Activated CD4-positive, alpha-beta T cell treated with anti-CD3 and anti-CD28 coated beads for 36 hours (primary cell): ENCODE results near the gene GALNTL6. TPM values are rescaled to one million over a fixed set of nuclear protein-coding genes. Genes with fewer than 3 reads are reported as not detected.
"Not testable (repeated sequence)": the region's sequence is repeated elsewhere in the genome, so short reads cannot be mapped to it uniquely, and the experiment has no call there.

Experiments
- ATAC-seq: fragments of 200-7000 bp; cut with Tn5 transposase; one replicate; pipeline ENCODE4 v1.10.0; 2021; ENCODE audit warnings: mild to moderate bottlenecking, moderate library complexity
- CTCF ChIA-PET: fragments of 350-600 bp; sonication (Branson Sonifier 250); formaldehyde crosslinking; loops from one replicate; lab custom pipeline; 2021; ENCODE audit warnings: antibody characterized with exemption; lab: Charles Lee
- POLR2A ChIA-PET: fragments of 350-600 bp; sonication (Branson Sonifier 250); formaldehyde crosslinking; loops from one replicate; lab custom pipeline; 2021; ENCODE audit warnings: antibody characterized with exemption, inconsistent platforms; lab: Charles Lee
- DNase-seq: peaks from one replicate; pipeline ENCODE4 v3.0.0-alpha.2; 2020
- H3K27ac Mint-ChIP-seq: one replicate; pipeline ENCODE4 v1.8.0; 2021; ENCODE audit warnings: mixed read lengths
- H3K27me3 Mint-ChIP-seq: one replicate; pipeline ENCODE4 v1.8.0; 2021; ENCODE audit warnings: mixed read lengths
- H3K36me3 Mint-ChIP-seq: one replicate; pipeline ENCODE4 v1.8.0; 2021; ENCODE audit warnings: low read depth, mixed read lengths
- H3K4me1 Mint-ChIP-seq: one replicate; pipeline ENCODE4 v1.8.0; 2021; ENCODE audit warnings: mixed read lengths
- H3K4me3 Mint-ChIP-seq: one replicate; pipeline ENCODE4 v1.8.0; 2021; ENCODE audit warnings: mild to moderate bottlenecking, moderate library complexity, mixed read lengths
- H3K9me3 Mint-ChIP-seq: one replicate; pipeline ENCODE4 v1.8.0; 2021; ENCODE audit warnings: low read depth, mixed read lengths
- intact Hi-C, 2 experiments: fragments of 100-400 bp; cut with DNase I in 1 of 2; cut with micrococcal nuclease in 1 of 2; formaldehyde crosslinking; loops; one replicate each; pipeline versions ENCODE4 v1.14.2 to v1.15.1; 2022 to 2024; cut with DNase I, micrococcal nuclease
- total RNA-seq, 2 experiments: library from RNA; stranded (reverse); gene quantifications; one replicate each; pipeline ENCODE4 v1.2.3, GENCODE V29; 2021

GALNTL6 gene
- total RNA-seq, 2 experiments from 2014 or later: not detected

DNA sequence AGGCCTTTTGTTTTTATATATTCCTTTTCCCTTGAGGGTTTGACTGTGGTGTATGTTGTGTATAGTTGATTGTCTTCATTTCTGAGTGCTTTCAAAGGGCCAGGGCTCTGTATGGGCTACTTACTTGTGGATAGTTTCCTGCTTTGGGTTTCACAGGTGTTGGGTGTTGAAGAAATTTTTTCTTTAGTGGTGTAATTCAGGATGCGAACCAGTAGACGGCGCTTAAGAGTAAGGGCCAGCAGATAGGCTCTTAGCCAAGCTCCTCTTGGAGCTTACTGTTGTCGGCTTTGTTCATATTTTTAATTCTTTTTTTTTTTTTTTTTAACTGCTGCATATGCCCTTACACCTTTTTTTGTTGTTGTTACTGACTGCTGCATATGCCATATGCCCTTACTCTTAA is 1079.1 kb downstream of the GALNTL6 start:
- H3K27ac Mint-ChIP-seq: no peak overlapping the region
- ChIA-PET POLR2A (no interaction called here), CTCF (no interaction called here)
- peaks cover 9% of the 10 kb centered on the region for H3K9me3 Mint-ChIP-seq
- H3K27me3 Mint-ChIP-seq: no peaks in the 10 kb centered on the region
- no peak overlapping the region for H3K4me3 Mint-ChIP-seq
- intact Hi-C loops: no loop called here
- ATAC-seq (no peak), DNase-seq (peak; percentile 18)
- no peaks in the 10 kb centered on the region for H3K36me3 Mint-ChIP-seq
- H3K4me1 Mint-ChIP-seq: no peaks in the 10 kb centered on the region

DNA sequence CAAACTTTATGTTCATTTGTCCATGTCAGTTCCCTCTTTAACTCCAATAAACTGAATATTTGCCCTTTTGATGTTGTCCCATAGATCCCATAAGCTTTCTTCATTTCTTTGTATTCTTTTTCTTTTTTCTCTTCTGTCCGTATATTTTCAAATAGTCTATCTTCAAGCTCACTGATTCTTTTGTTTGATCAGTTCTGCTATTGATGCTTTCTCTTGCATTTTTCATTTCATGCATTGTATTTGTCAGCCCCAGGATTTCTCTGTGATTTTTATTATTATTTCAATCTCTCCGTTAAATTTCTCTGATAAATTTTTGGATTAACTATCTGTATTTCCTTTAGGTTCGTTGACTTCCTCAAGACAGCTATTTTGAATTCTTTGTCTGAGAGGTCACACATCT is 1082.5 kb downstream of the GALNTL6 start:
- H3K36me3 Mint-ChIP-seq: no peaks in the 10 kb centered on the region
- H3K9me3 Mint-ChIP-seq: peaks cover 9% of the 10 kb centered on the region
- intact Hi-C loops: no loop called here
- H3K4me3 Mint-ChIP-seq: no peak overlapping the region
- H3K4me1 Mint-ChIP-seq: no peaks in the 10 kb centered on the region
- POLR2A ChIA-PET: no interaction called here
- peaks cover 2% of the 10 kb centered on the region for H3K27me3 Mint-ChIP-seq
- CTCF ChIA-PET: no interaction called here
- no peak overlapping the region for H3K27ac Mint-ChIP-seq
- ATAC-seq (no peak), DNase-seq (no peak)

- CTCF ChIA-PET: interaction anchor here (0.7 kb wide), 1 partner anchor 1855 kb away, joined by 3 read pairs; no protein-coding TSS in a partner anchor
- no peaks in the 10 kb centered on the region for H3K36me3 Mint-ChIP-seq
- intact Hi-C loops: no loop called here
- H3K4me1 Mint-ChIP-seq: no peaks in the 10 kb centered on the region
- DNase-seq (no peak), ATAC-seq (no peak)
- H3K9me3 Mint-ChIP-seq: peaks cover 7% of the 10 kb centered on the region
- H3K27ac Mint-ChIP-seq: no peak overlapping the region
- POLR2A ChIA-PET: no interaction called here
- H3K27me3 Mint-ChIP-seq: peaks cover 5% of the 10 kb centered on the region
- H3K4me3 Mint-ChIP-seq: no peak overlapping the region
Observed at GRCh38 chr4:172897046-172897445, 1083.8 kb downstream of the GALNTL6 start.

DNA sequence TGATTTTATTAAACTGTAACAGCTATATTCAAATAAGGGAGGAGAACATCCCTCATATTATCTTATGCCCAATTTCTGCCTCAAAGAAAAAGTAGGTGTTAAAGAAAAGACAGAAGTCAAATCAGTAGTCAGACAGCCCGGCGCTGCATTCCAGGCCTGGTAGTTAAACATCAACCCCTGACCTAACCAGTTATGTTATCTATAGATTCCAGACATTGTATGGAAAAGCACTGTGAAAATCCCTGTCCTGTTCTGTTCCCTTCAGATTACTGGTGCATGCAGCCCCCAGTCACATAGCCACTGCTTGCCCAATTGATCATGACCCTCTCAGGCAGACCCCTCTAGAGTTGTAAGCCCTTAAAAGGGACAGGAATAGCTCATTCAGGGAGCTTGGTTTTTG is 1085.5 kb downstream of the GALNTL6 start:
- intact Hi-C loops: no loop called here
- ATAC-seq: no peak
- POLR2A ChIA-PET: no interaction called here
- H3K4me1 Mint-ChIP-seq: no peaks in the 10 kb centered on the region
- no peaks in the 10 kb centered on the region for H3K36me3 Mint-ChIP-seq
- H3K9me3 Mint-ChIP-seq: peaks cover 7% of the 10 kb centered on the region
- no peak overlapping the region for H3K4me3 Mint-ChIP-seq
- CTCF ChIA-PET: no interaction called here
- DNase-seq: no peak
- peaks cover 5% of the 10 kb centered on the region for H3K27me3 Mint-ChIP-seq
- H3K27ac Mint-ChIP-seq: no peak overlapping the region

- peaks cover 7% of the 10 kb centered on the region for H3K9me3 Mint-ChIP-seq
- intact Hi-C loops: no loop called here
- no peak for ATAC-seq
- no peaks in the 10 kb centered on the region for H3K4me1 Mint-ChIP-seq
- H3K4me3 Mint-ChIP-seq: no peak overlapping the region
- DNase-seq: no peak
- ChIA-PET CTCF (no interaction called here), POLR2A (no interaction called here)
- no peaks in the 10 kb centered on the region for H3K36me3 Mint-ChIP-seq
- H3K27ac Mint-ChIP-seq: no peak overlapping the region
- H3K27me3 Mint-ChIP-seq: peaks cover 5% of the 10 kb centered on the region
Observed at GRCh38 chr4:172899861-172900260, 1086.7 kb downstream of the GALNTL6 start.

- no peaks in the 10 kb centered on the region for H3K4me1 Mint-ChIP-seq
- peaks cover 1% of the 10 kb centered on the region for H3K9me3 Mint-ChIP-seq
- POLR2A ChIA-PET: no interaction called here
- H3K27ac Mint-ChIP-seq: no peak overlapping the region
- no peak overlapping the region for H3K4me3 Mint-ChIP-seq
- H3K36me3 Mint-ChIP-seq: no peaks in the 10 kb centered on the region
- intact Hi-C loops: no loop called here
- peaks cover 7% of the 10 kb centered on the region for H3K27me3 Mint-ChIP-seq
- CTCF ChIA-PET: no interaction called here
- DNase-seq (no peak), ATAC-seq (no peak)
Observed at GRCh38 chr4:172900900-172901299, 1087.7 kb downstream of the GALNTL6 start.

GRCh38 chr4:172912468-172912867 is 1099.3 kb downstream of the GALNTL6 start:
- H3K4me3 Mint-ChIP-seq, H3K9me3 Mint-ChIP-seq, H3K27me3 Mint-ChIP-seq, DNase-seq, POLR2A ChIA-PET, intact Hi-C loops, H3K4me1 Mint-ChIP-seq, ATAC-seq, H3K36me3 Mint-ChIP-seq, H3K27ac Mint-ChIP-seq: not testable (repeated sequence)
- CTCF ChIA-PET: interaction anchor here (1.4 kb wide), 1 partner anchor 9 kb away, joined by 4 read pairs; no protein-coding TSS in a partner anchor

DNA sequence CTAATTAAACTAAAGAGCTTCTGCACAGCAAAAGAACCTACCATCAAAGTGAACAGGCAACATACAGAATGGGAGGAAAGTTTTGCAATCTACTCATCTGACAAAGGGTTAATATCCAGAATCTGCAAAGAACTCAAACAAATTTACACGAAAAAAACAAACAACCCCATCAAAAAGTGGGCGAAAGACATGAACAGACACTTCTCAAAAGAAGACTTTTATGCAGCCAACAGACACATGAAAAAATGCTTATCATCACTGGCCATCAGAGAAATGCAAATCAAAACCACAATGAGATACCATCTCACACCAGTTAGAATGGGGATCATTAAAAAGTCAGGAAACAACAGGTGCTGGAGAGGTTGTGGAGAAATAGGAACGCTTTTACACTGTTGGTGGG is 1104.2 kb downstream of the GALNTL6 start:
- H3K4me1 Mint-ChIP-seq, H3K27me3 Mint-ChIP-seq, POLR2A ChIA-PET, ATAC-seq, CTCF ChIA-PET, H3K27ac Mint-ChIP-seq, DNase-seq, intact Hi-C loops, H3K9me3 Mint-ChIP-seq, H3K36me3 Mint-ChIP-seq, H3K4me3 Mint-ChIP-seq: not testable (repeated sequence)

GRCh38 chr4:172919269-172919668 is 1106.1 kb downstream of the GALNTL6 start:
- Mint-ChIP-seq H3K4me1 (no peaks in the 10 kb centered on the region), H3K9me3 (peaks cover 2% of the 10 kb centered on the region), H3K27me3 (peaks cover 2% of the 10 kb centered on the region), H3K4me3 (no peak overlapping the region), H3K27ac (no peak overlapping the region), H3K36me3 (no peaks in the 10 kb centered on the region)
- ChIA-PET POLR2A (no interaction called here), CTCF (no interaction called here)
- no peak for ATAC-seq
- intact Hi-C loops: no loop called here
- DNase-seq: no peak

GRCh38 chr4:172927096-172927814 is 1114.1 kb downstream of the GALNTL6 start:
- Mint-ChIP-seq H3K27ac (no peak overlapping the region), H3K36me3 (no peaks in the 10 kb centered on the region)

DNA sequence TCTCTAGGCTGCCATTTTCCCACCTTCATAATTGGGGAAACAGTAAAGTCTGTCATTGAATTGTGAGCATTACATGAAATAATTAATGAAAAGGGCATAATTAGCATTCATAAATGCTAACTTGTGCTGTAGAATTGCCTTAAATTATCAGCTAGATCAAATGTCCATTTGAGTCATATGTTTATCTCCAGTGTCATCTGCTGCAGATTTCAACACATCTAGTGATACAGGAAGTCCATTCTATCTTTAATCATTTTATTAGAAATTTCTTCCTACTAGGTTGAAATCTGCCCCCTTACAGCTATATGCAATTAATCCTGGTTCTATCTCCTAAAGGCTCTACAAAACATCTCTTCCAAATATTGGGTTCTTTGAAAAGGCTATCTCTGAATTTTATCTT is 1115.1 kb downstream of the GALNTL6 start:
- DNase-seq (no peak), ATAC-seq (no peak)
- POLR2A ChIA-PET: no interaction called here
- CTCF ChIA-PET: no interaction called here
- no peaks in the 10 kb centered on the region for H3K36me3 Mint-ChIP-seq
- peaks cover 7% of the 10 kb centered on the region for H3K27me3 Mint-ChIP-seq
- no peaks in the 10 kb centered on the region for H3K4me1 Mint-ChIP-seq
- no peak overlapping the region for H3K4me3 Mint-ChIP-seq
- H3K27ac Mint-ChIP-seq: no peak overlapping the region
- no peaks in the 10 kb centered on the region for H3K9me3 Mint-ChIP-seq
- intact Hi-C loops: no loop called here

More at GRCh38 chr4:172927096-172927814, 1114.1 kb downstream of the GALNTL6 start:
- Mint-ChIP-seq H3K4me1 (no peaks in the 10 kb centered on the region), H3K9me3 (no peaks in the 10 kb centered on the region), H3K27me3 (peaks cover 9% of the 10 kb centered on the region), H3K4me3 (no peak overlapping the region)
- intact Hi-C loops: no loop called here
- POLR2A ChIA-PET: no interaction called here
- ATAC-seq (no peak), DNase-seq (no peak)
- CTCF ChIA-PET: no interaction called here

GRCh38 chr4:172938072-172938829 is 1125.0 kb downstream of the GALNTL6 start:
- H3K4me3 Mint-ChIP-seq: no peak overlapping the region
- no peaks in the 10 kb centered on the region for H3K36me3 Mint-ChIP-seq
- no peaks in the 10 kb centered on the region for H3K4me1 Mint-ChIP-seq
- peaks cover 7% of the 10 kb centered on the region for H3K27me3 Mint-ChIP-seq
- POLR2A ChIA-PET: no interaction called here
- intact Hi-C loops: no loop called here
- no peak for DNase-seq
- CTCF ChIA-PET: no interaction called here
- no peaks in the 10 kb centered on the region for H3K9me3 Mint-ChIP-seq
- no peak overlapping the region for H3K27ac Mint-ChIP-seq
- no peak for ATAC-seq
